GM12872 (cell line): ENCODE data around the gene B4GALT1.

Experiments
- TF ChIP-seq, protein P1 (sequence below): IDR thresholded peaks from 3 replicates; pipeline ENCODE4 v1.5.1; 2011; ENCODE audit warnings: low read depth, mild to moderate bottlenecking, low read length, moderate library complexity; ENCODE audit not compliant: insufficient read depth

B4GALT1 gene

GRCh38 chr9:33180526-33181184 lies 13.5 kb upstream of the B4GALT1 start:
- TF ChIP-seq, protein P1, sequence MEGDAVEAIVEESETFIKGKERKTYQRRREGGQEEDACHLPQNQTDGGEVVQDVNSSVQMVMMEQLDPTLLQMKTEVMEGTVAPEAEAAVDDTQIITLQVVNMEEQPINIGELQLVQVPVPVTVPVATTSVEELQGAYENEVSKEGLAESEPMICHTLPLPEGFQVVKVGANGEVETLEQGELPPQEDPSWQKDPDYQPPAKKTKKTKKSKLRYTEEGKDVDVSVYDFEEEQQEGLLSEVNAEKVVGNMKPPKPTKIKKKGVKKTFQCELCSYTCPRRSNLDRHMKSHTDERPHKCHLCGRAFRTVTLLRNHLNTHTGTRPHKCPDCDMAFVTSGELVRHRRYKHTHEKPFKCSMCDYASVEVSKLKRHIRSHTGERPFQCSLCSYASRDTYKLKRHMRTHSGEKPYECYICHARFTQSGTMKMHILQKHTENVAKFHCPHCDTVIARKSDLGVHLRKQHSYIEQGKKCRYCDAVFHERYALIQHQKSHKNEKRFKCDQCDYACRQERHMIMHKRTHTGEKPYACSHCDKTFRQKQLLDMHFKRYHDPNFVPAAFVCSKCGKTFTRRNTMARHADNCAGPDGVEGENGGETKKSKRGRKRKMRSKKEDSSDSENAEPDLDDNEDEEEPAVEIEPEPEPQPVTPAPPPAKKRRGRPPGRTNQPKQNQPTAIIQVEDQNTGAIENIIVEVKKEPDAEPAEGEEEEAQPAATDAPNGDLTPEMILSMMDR = no peak

GRCh38 chr9:33178972-33179697 lies 12.0 kb upstream of the B4GALT1 start:
- TF ChIP-seq, protein P1 = no peak

GRCh38 chr9:33177639-33178038 lies 10.5 kb upstream of the B4GALT1 start:
- TF ChIP-seq, protein P1 = no peak

DNA sequence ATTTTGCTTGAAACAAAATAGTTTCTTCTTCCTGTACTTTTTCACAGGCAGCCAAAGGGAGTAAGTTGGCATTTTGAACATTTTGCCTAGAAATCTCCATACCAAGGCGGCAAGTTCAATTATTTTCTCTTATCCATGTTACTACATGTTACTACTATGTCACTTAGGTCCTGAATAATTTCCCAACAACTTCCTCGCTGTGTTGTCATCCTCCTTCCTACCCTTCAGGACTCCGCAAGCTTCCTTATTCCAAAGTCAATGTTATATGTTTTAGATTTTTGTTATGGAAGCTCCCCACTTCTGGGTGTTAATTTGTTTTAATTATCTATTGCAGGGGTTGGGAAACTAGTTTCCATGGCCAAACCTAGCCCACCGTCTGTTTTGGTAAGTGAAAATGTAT lies 9.9 kb upstream of the B4GALT1 start:
- TF ChIP-seq, protein P1 = no peak

- TF ChIP-seq, protein P1 = no peak
These were observed 8.7 kb upstream of the B4GALT1 start for GRCh38 chr9:33175649-33176325.

DNA sequence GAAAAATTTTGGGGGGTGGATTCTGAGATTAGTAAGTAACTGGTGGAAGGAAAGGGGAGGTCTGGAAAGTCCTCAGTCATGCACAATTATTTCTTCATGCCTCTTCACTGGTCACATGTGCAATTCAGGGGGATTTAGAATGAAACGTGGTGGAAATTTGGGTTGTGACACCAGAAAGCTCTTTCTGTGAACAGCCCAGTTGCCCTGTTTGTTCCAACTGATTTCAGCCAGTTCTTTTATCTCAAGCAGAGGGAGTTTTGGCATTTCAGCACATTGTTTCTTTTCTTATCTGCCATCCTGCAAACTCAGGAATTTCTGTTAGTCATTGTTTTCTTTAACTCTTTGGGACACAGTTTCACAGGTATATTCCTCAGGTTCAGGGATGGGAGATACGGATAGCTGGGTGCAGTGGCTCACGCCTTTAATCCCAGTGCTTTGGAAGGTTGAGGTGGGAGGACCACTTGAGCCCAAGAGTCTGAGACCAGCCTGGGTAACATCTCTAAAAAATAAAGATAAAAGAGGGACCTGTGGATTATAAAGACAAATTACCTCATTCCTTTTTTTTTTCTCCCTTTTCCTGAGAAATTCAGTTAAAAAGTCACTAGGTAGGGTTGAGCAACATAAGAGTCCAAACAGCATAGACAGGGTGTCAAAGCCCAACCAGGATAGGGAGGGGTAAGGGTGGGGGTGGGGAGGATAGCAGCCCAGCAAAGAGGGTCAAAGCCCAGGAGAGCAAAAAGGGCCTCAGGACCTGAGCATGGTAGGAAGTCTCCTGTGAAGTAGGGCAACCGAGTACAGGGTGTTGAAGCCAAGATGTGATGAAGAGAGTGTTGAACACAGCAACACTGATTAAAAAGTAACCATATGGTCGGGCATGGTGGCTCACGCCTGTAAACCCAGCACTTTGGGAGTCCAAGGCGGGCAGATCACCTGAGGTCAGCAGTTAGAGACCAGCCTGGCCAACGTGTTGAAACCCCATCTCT lies 5.4 kb upstream of the B4GALT1 start:
- TF ChIP-seq, protein P1 = no peak
